Glutamatergic neuron (in vitro differentiated cells): Measurements from ENCODE around the gene HOXD12. TPM values are rescaled to one million over a fixed set of nuclear protein-coding genes. Genes with fewer than 3 reads are reported as not detected.

ENCODE experiments used
- DNase-seq: peaks from one replicate; pipeline ENCODE4 v3.0.0; 2022
- H3K27ac Mint-ChIP-seq: one replicate; pipeline ENCODE4 v1.8.0; 2020; ENCODE audit warnings: mild to moderate bottlenecking, mixed read lengths, inconsistent platforms; ENCODE audit not compliant: unreplicated experiment
- H3K27me3 Mint-ChIP-seq: one replicate; pipeline ENCODE4 v1.8.0; 2020; ENCODE audit warnings: mild to moderate bottlenecking, moderate library complexity, mixed read lengths, inconsistent platforms; ENCODE audit not compliant: unreplicated experiment
- H3K36me3 Mint-ChIP-seq: one replicate; pipeline ENCODE4 v1.8.0; 2020; ENCODE audit warnings: mild to moderate bottlenecking, mixed read lengths, inconsistent platforms; ENCODE audit not compliant: unreplicated experiment
- H3K4me1 Mint-ChIP-seq: one replicate; pipeline ENCODE4 v1.8.0; 2020; ENCODE audit warnings: mild to moderate bottlenecking, low read depth, mixed read lengths, inconsistent platforms; ENCODE audit not compliant: unreplicated experiment
- H3K4me3 Mint-ChIP-seq: one replicate; pipeline ENCODE4 v1.8.0; 2020; ENCODE audit warnings: mild to moderate bottlenecking, mixed read lengths, inconsistent platforms; ENCODE audit not compliant: unreplicated experiment
- H3K9me3 Mint-ChIP-seq: one replicate; pipeline ENCODE4 v1.8.0; 2020; ENCODE audit warnings: mild to moderate bottlenecking, moderate library complexity, mixed read lengths, inconsistent platforms; ENCODE audit not compliant: unreplicated experiment
- CTCF ChIP-seq: fragments of 200-600 bp; sonication (generic); IDR thresholded peaks from one replicate; pipeline ENCODE4 v1.5.0; 2021; ENCODE audit not compliant: partially characterized antibody, unreplicated experiment
- total RNA-seq: library from RNA; stranded (reverse); fragmentation: NEBNext Ultra II Directional; extraction: Animal tissue kit (Norgen Biotek cat#: 25700); gene quantifications from one replicate; pipeline ENCODE4 v1.2.1, GENCODE V29; 2021; ENCODE audit not compliant: unreplicated experiment

HOXD12 gene
- total RNA-seq, 1 donor from 2014 or later, result not detected

DNA sequence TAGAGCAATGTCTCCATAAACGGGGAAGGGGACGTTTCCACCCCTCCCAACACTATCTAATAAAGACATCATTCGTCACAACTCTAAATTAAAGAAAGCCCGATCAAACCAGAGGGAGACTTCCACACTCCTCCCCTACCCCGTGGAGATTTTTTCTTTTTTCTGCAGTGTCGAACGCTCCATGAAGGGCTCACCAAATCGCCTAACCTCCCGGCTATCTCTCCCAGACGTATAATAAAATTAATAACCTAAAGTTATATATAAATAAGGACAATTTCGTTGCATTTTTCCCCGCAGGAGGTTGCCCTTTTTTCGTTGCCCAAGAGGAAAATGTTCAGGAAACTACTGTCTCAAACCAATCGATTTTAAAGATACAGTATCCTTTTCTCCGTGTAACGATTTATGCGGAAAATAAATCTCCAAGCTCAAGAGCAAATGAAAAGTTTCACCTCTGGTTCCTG is 18.2 kb upstream of the HOXD12 start:
- H3K9me3 Mint-ChIP-seq, result peaks cover 29% of the 10 kb centered on the region
- DNase-seq, result no peak
- H3K4me3 Mint-ChIP-seq, result peak overlapping the region; percentile 82
- no peak overlapping the region for H3K27ac Mint-ChIP-seq
- no peak for TF ChIP-seq CTCF
- no peaks in the 10 kb centered on the region for H3K36me3 Mint-ChIP-seq
- peaks cover 21% of the 10 kb centered on the region for H3K4me1 Mint-ChIP-seq
- peaks cover 47% of the 10 kb centered on the region for H3K27me3 Mint-ChIP-seq

DNA sequence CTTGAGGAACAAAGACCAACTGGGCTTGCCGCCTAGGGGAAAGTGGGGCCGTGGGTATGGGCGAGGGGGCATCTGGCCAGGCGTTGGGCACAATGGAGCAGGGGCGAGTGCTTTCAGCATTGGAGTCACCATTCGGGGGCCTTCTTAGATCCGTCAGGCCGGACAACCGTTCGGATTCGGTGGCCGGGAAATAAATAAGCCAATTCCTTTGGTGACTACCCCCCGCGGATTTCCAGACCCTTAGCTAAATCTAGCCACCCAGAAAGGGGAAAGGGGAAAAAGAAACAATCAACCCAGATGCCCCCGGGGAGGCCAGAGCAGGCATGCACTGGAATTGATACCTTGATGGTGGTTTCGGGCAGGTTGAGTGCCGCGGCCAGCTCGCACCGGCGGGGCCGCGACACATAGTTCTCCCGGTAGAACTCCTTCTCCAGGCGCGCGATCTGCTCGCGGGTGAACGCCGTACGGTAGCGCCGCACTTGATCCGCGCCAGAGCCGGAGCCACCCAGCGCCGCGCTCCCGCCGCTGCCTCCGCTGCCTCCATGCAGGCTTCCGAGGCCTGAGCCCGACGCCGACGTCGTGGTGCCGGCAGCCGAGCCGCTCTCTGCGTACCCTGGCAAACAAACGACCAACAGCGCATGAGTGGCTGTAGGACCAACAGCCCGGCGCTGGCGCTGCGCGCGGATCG is 17.6 kb upstream of the HOXD12 start:
- no peak for TF ChIP-seq CTCF
- Mint-ChIP-seq H3K36me3 (no peaks in the 10 kb centered on the region), H3K4me3 (peak overlapping the region; percentile 82), H3K4me1 (peaks cover 19% of the 10 kb centered on the region), H3K9me3 (peaks cover 27% of the 10 kb centered on the region), H3K27me3 (peaks cover 49% of the 10 kb centered on the region), H3K27ac (no peak overlapping the region)
- DNase-seq, result peak; percentile 65

DNA sequence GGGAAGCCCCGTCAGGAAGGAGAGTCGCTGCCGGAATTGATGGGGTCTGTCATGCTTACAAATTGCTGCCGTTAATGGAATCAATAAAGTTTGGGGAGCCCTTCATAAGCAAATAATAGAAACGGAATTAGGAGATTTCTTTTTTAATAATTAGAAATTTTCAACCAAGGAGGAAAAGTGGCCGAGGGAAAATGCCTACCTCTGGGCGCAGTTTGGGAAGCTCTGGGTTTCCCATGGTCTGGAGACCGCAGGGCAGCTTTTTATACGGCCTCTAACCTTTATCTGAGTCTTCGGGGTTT is 17.1 kb upstream of the HOXD12 start:
- H3K27me3 Mint-ChIP-seq, result peaks cover 51% of the 10 kb centered on the region
- no peak for DNase-seq
- H3K27ac Mint-ChIP-seq, result no peak overlapping the region
- no peaks in the 10 kb centered on the region for H3K36me3 Mint-ChIP-seq
- no peak for TF ChIP-seq CTCF
- peaks cover 27% of the 10 kb centered on the region for H3K9me3 Mint-ChIP-seq
- peaks cover 19% of the 10 kb centered on the region for H3K4me1 Mint-ChIP-seq
- peak overlapping the region; percentile 70 for H3K4me3 Mint-ChIP-seq

DNA sequence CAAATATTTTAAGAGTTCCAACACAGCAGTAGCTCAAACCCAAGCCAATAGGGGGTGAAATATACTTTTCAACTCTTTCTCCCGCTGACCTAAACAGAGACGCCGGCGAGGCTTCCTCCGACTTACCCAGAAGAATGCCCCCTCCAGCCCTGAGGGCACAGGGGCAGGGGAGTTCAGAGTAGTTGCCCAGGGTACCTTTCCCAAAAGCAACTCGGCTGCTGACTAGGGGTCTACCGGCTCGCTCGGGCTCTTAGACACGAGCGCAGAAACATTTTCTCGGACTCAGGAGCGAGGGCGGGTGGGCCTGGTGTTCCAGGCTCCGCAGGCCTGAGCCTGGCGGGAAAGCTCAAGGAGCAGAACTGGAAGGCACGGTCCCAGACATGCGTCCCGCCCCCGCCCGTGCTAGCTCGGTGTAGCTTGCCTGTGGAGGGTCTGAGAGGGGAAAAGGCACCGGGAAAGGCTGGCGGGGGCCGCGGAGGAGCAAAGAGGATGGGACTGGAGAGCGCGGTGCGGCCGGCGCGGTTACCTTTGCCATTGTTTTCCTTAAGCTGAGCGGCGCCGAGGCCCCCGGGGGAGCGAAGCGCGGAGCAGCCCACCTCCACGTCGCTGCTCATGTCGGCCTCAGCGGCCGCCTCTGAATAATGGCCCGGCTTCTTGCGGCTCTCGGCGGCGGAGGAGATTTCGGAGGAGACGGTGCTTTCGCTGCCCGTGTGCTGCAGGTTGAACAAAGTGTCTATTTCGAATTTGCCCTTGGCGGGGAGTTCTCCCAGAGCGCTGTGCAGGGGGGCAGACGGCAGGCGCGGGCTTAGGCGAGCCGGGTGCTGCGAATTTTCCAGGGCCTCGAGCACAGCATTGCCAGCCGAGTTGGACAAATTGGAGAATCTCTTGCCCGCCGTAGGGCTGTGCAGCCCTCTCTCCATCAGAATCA is 16.5 kb upstream of the HOXD12 start:
- H3K4me1 Mint-ChIP-seq, result peaks cover 19% of the 10 kb centered on the region
- H3K4me3 Mint-ChIP-seq, result peak overlapping the region; percentile 69
- H3K36me3 Mint-ChIP-seq, result no peaks in the 10 kb centered on the region
- DNase-seq, result no peak
- H3K27ac Mint-ChIP-seq, result no peak overlapping the region
- H3K27me3 Mint-ChIP-seq, result peaks cover 53% of the 10 kb centered on the region
- peaks cover 27% of the 10 kb centered on the region for H3K9me3 Mint-ChIP-seq
- no peak for TF ChIP-seq CTCF
